WTC11 (cell line): Measurements from ENCODE around the gene ROR2. TPM values are rescaled to one million over a fixed set of nuclear protein-coding genes. Genes with fewer than 3 reads are reported as not detected.

Experiments used
- ATAC-seq: fragments of 200-7000 bp; cut with Tn5 transposase; 2 replicates; pipeline ENCODE4 v1.10.0; 2021; ENCODE audit warnings: mild to moderate bottlenecking, moderate library complexity
- CTCF ChIA-PET: fragments of 300-600 bp; sonication (Branson Sonifier 250); formaldehyde crosslinking; loops from one replicate; lab custom pipeline; 2021; ENCODE audit warnings: antibody characterized with exemption; lab: Charles Lee
- POLR2A ChIA-PET: fragments of 350-600 bp; sonication (Branson Sonifier 250); formaldehyde crosslinking; loops from one replicate; lab custom pipeline; 2021; ENCODE audit warnings: antibody characterized with exemption; lab: Charles Lee
- DNase-seq: peaks from one replicate; pipeline ENCODE4 v3.0.0; 2021; ENCODE audit warnings: low spot score
- H3K27ac Mint-ChIP-seq: 2 replicates; pipeline ENCODE4 v1.8.0; 2021; ENCODE audit warnings: mixed read lengths
- H3K27me3 Mint-ChIP-seq: 2 replicates; pipeline ENCODE4 v1.8.0; 2021; ENCODE audit warnings: low read depth, mild to moderate bottlenecking, moderate library complexity, mixed read lengths
- H3K36me3 Mint-ChIP-seq: 2 replicates; pipeline ENCODE4 v1.8.0; 2021; ENCODE audit warnings: mixed read lengths
- H3K4me1 Mint-ChIP-seq: 2 replicates; pipeline ENCODE4 v1.8.0; 2022; ENCODE audit warnings: mixed read lengths
- H3K4me3 Mint-ChIP-seq: 2 replicates; pipeline ENCODE4 v1.8.0; 2021; ENCODE audit warnings: mild to moderate bottlenecking, moderate library complexity, mixed read lengths
- H3K9me3 Mint-ChIP-seq: 2 replicates; pipeline ENCODE4 v1.8.0; 2021; ENCODE audit warnings: mixed read lengths
- AFF4 ChIP-seq: sonication (generic); formaldehyde crosslinking; IDR thresholded peaks from 2 replicates; pipeline ENCODE4 v1.8.1; 2023; ENCODE audit warnings: mild to moderate bottlenecking, missing genetic modification reagents, borderline replicate concordance
- AR ChIP-seq: fragments of 250-450 bp; sonication (Bioruptor Pico); IDR thresholded peaks from 2 replicates; pipeline ENCODE4 v1.9.0; 2021; ENCODE audit warnings: mild to moderate bottlenecking
- ATF1 ChIP-seq: sonication (generic); formaldehyde crosslinking; IDR thresholded peaks from 2 replicates; pipeline ENCODE4 v1.8.1; 2023; ENCODE audit warnings: mild to moderate bottlenecking, moderate library complexity, missing genetic modification reagents
- ATF3 ChIP-seq: sonication (generic); formaldehyde crosslinking; conservative IDR thresholded peaks from 2 replicates; pipeline ENCODE4 v1.8.1; 2022; ENCODE audit warnings: mild to moderate bottlenecking, missing genetic modification reagents
- CBFB ChIP-seq: sonication (generic); formaldehyde crosslinking; IDR thresholded peaks from 2 replicates; pipeline ENCODE4 v1.8.1; 2022; ENCODE audit warnings: mild to moderate bottlenecking, low read depth, missing genetic modification reagents
- FOXJ3 ChIP-seq: sonication (generic); formaldehyde crosslinking; IDR thresholded peaks from 2 replicates; pipeline ENCODE4 v1.9.0; 2021; ENCODE audit warnings: missing genetic modification reagents, mild to moderate bottlenecking, borderline replicate concordance
- GTF2I ChIP-seq: fragments of 250-450 bp; sonication (Bioruptor Pico); conservative IDR thresholded peaks from 2 replicates; pipeline ENCODE4 v1.4.0; 2021; ENCODE audit warnings: mild to moderate bottlenecking
- HMGXB4 ChIP-seq: sonication (generic); formaldehyde crosslinking; IDR thresholded peaks from 2 replicates; pipeline ENCODE4 v1.8.1; 2023; ENCODE audit warnings: mild to moderate bottlenecking, moderate library complexity, missing genetic modification reagents
- NFE2L1 ChIP-seq: sonication (generic); formaldehyde crosslinking; IDR thresholded peaks from 2 replicates; pipeline ENCODE4 v1.8.1; 2023; ENCODE audit warnings: missing genetic modification reagents
- OVOL2 ChIP-seq: fragments of 250-450 bp; sonication (Bioruptor Pico); IDR thresholded peaks from 2 replicates; pipeline ENCODE4 v1.9.0; 2021; ENCODE audit warnings: mild to moderate bottlenecking, borderline replicate concordance
- RELA ChIP-seq: sonication (generic); formaldehyde crosslinking; IDR thresholded peaks from 2 replicates; pipeline ENCODE4 v1.8.1; 2022; ENCODE audit warnings: missing genetic modification reagents, mild to moderate bottlenecking, borderline replicate concordance
- TCF7 ChIP-seq: sonication (generic); formaldehyde crosslinking; IDR thresholded peaks from 2 replicates; pipeline ENCODE4 v1.8.0; 2022; ENCODE audit warnings: mild to moderate bottlenecking, low read depth, missing genetic modification reagents, moderate library complexity
- USF1 ChIP-seq: sonication (generic); formaldehyde crosslinking; IDR thresholded peaks from 2 replicates; pipeline ENCODE4 v1.8.0; 2022; ENCODE audit warnings: mild to moderate bottlenecking, missing genetic modification reagents
- ZNF219 ChIP-seq: sonication (generic); formaldehyde crosslinking; IDR thresholded peaks from 2 replicates; pipeline ENCODE4 v1.8.0; 2023; ENCODE audit warnings: missing genetic modification reagents, mild to moderate bottlenecking, borderline replicate concordance
- ZNF232 ChIP-seq: sonication (generic); formaldehyde crosslinking; IDR thresholded peaks from 2 replicates; pipeline ENCODE4 v1.8.0; 2022; ENCODE audit warnings: mild to moderate bottlenecking, missing genetic modification reagents
- ZNF512 ChIP-seq: sonication (generic); formaldehyde crosslinking; IDR thresholded peaks from 2 replicates; pipeline ENCODE4 v1.8.1; 2022; ENCODE audit warnings: missing genetic modification reagents, borderline replicate concordance
- ZNF532 ChIP-seq: fragments of 250-450 bp; sonication (Bioruptor Pico); IDR thresholded peaks from 2 replicates; pipeline ENCODE4 v1.9.0; 2021; ENCODE audit warnings: mild to moderate bottlenecking, borderline replicate concordance
- total RNA-seq: library from RNA; stranded (reverse); gene quantifications from 3 replicates; pipeline ENCODE4 v1.2.3, GENCODE V29; 2021

Gene ROR2
- total RNA-seq, 1 experiment from 2014 or later, result 19.8 TPM

GRCh38 chr9:91733006-91733624, 216.9 kb downstream of the ROR2 start (continued):
- TF ChIP-seq ZNF512 (no peak), ZNF219 (CRISPR knock-in tag) (no peak), NFE2L1 (CRISPR knock-in tag) (no peak), AFF4 (CRISPR knock-in tag) (no peak), ATF3 (CRISPR knock-in tag) (no peak)

- Mint-ChIP-seq H3K27ac (no peak overlapping the region), H3K4me1 (peaks cover 1% of the 10 kb centered on the region), H3K9me3 (no peaks in the 10 kb centered on the region), H3K27me3 (no peaks in the 10 kb centered on the region), H3K4me3 (no peak overlapping the region), H3K36me3 (peaks cover 8% of the 10 kb centered on the region)
- no peak for DNase-seq
- ChIA-PET POLR2A (no interaction called here), CTCF (no interaction called here)
- ATAC-seq, result no peak
- TF ChIP-seq RELA (no peak), HMGXB4 (CRISPR knock-in tag) (no peak), ATF1 (CRISPR knock-in tag) (no peak), GTF2I (no peak), USF1 (CRISPR knock-in tag) (no peak), OVOL2 (no peak), CBFB (CRISPR knock-in tag) (no peak), ATF3 (CRISPR knock-in tag) (no peak), FOXJ3 (no peak), ZNF219 (CRISPR knock-in tag) (no peak), TCF7 (CRISPR knock-in tag) (no peak), AR (no peak), ZNF232 (CRISPR knock-in tag) (no peak), ZNF532 (CRISPR knock-in tag) (no peak)
These were observed 217.6 kb downstream of the ROR2 start for GRCh38 chr9:91732187-91733005.
